Stimulated activated CD4-positive, alpha-beta T cell treated with anti-CD3 and anti-CD28 coated beads, Interleukin-2, amount 100 ng/mL, for 4 hours (primary cell): ENCODE data around the gene ATP4A.

ENCODE experiments used
- DNase-seq: peaks from one replicate; pipeline ENCODE4 v3.0.0-alpha.2; 2020; ENCODE audit warnings: low read depth

ATP4A gene

DNA sequence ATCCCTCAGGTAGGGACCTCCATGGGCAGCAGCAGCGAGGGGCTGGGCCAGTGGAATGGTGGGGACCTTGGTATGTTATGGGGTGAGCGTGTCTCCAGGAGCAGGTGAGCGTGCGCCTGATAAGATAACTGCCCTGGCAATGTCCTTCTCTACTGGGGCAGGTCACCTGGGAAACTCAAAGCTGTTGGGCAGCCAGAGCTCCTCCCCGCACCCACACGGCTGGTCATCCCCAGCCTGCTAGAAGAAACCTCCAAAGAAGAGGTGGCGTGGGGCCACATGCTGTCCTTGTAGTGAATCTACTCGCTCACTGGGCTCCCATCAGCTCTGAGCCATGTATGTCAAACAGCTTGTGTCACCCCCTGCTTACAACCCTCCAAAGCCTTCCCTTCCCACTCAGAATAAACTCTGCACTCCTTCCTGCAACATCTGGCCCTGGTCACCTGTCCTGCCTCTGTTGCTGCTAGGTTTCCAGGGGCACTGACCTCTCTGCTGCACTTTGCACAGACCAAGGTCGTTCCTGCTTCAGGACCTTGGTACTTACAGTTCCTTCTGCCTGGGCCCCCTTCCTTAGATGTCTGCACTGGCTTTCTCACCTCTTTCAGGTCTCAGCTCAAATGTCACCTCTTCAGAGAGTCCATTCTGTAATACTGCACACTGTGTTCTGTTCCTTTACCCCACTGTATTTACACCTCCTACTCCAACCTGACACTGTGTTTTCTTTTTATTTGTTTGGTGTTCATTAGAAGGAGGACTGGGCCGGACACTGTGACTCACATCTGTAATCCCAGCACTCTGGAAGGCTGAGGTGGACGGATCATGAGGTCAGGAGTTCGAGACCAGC lies 1.8 kb upstream of the ATP4A start:
- DNase-seq: no peak

- DNase-seq: no peak
Measured at GRCh38 chr19:35562776-35563175, 682 bp downstream of the ATP4A start.

DNA sequence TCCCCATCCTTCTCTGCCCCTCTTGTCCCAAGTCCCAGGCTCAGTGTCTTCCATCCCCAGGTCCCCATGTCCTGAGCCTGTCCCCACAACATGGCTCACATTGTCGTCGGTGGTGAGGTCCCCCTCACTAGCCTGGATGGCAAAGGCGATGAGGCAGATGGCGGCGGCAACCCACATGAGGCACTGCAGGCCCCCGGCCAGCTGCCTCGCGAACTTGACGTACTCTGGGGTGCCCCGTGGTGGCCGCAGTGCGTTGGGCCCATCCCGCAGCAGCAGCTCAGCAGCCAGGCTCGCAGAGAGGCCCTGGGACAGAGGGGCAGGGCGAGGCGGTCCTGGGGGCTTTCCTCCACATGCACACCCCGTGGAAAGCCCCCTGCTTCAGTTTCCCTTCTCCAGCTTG lies 1.1 kb downstream of the ATP4A start:
- DNase-seq: no peak

GRCh38 chr19:35561436-35561835 lies 2.0 kb downstream of the ATP4A start:
- DNase-seq: no peak

DNA sequence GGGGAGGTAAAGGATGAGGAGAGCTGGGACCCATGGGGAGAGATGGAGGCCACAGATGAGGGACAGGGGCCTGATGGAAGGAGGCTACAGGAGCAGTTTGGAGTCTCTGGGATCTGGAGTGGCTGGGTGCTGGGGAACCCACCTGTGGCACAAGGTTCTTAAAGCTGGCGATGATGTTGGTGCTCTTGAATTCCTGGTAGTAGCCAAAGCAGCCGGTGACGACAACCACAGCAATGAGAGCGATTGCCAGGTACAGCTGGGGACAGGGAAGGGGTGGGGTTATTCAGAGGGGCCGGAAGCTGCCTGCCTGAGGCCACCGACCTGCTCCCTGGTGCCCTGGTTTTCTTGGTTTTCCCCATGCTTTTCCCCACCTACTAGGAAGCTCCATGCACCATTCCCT lies 2.8 kb downstream of the ATP4A start:
- DNase-seq: no peak

GRCh38 chr19:35560271-35560670 lies 3.2 kb downstream of the ATP4A start:
- DNase-seq: no peak

- DNase-seq: no peak
Measured at GRCh38 chr19:35559781-35560180, 3.7 kb downstream of the ATP4A start.

DNA sequence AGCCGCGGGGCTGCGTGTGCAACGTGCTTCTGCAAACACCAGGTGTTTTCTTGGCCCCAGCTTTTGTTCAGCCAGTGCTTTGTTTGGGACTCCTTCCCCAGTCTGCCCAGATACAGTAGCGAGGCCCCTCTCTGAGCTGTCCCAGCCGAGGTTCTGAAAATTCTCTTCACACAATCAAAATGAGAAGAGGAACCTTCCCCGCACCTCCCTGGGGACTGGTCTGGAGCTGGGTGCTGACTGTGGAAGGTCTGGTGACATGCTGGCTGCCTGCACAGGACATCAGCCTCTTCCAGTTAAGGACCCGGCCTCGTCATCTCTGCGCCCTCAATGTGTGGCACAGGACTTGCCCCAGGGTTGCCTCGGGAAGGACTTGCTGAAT lies 4.2 kb downstream of the ATP4A start:
- DNase-seq: no peak

- no peak for DNase-seq
Measured at GRCh38 chr19:35558400-35559280, 4.8 kb downstream of the ATP4A start.

GRCh38 chr19:35557539-35558399 lies 5.7 kb downstream of the ATP4A start:
- peak; percentile 34 for DNase-seq

DNA sequence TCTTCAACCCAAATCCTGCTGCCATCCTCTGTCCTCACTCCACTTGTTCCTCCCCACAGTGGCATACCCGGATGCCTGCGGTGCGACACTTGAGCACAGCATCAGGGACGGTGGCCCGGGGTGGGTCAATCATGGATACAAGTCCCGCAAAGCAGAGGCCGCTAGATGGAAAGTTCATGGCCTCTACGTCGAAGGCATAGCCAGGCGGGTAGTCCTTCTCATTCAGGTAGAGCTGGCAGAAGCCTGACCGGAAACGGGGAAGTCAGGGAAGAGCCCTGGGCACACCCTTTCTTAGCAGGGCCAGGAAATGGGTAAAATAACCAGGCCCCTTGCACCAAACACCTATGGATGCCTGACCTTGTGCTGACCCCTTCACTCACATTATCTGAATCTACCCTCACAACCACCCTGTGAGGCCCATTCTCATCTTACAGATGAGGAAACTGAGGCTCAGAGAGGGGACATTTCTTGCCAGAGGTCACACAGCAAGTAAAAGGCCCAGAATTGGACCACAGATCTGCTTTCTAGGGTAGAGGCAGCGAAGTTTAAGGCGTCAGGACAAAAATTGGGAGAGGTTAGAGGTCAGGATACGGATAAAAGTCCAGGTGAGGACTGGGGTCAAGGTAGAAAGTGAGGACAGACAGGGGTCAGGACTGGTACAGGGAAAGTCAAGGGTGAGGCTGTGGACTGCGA lies 6.5 kb downstream of the ATP4A start:
- DNase-seq: no peak

DNA sequence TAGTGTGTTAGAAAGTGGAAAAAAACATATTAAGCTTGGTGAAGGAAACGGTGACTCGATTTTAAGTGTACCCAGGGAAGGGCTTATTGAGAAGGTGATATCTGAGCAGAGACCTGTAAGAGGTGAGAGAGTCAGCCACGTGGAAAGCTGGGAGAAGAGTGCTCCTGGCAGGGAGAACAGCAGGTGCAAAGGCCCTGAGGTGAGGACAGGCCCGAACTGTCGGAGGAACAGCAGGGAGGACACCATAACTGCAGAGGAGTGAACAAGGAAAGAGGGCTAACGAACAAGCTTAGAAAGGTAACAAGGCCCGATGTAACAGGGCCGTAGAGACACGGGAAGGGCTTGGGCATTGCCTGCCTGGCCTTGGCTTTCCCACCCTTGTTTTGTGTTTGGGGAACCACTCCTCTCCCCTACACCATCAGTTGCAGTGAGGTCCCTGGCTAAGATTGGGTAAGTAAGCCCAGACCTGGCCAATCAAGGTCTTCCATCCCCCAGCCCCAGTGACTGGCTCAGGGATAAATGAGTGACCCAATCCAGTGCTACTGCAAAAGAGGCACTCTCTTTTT lies 7.3 kb downstream of the ATP4A start:
- DNase-seq: no peak

DNA sequence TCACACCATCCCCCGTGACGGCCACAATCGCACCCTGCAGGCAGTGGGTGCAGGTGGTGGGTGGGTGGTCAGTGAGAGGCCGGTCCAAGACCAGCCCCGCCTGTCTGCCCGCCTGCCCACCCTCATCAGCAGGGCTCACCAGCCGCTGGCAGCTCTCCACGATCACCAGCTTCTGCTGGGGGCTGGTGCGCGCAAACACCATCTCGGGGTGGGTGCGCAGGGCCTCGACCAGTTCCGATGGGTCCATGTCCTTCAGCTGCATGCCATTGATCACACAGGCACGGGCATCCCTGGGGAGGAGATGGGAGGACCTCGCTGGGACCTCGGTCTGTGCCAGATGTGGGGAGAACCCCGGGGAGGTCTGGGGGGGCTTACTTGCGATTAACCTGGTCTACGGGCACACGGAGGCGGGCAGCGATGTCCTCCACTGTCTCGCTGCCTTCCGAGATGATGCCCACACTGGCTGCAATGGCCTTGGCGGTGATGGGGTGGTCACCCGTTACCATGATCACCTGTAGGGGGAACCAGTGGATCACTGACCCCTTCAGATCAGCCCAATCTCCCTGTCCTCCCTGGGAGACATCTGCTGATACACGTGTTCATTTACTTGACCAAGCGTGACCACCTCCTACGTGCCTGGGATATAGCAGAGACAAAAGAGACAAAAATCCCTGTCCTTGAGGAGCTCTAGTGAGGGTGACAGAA lies 8.0 kb downstream of the ATP4A start:
- DNase-seq: no peak

DNA sequence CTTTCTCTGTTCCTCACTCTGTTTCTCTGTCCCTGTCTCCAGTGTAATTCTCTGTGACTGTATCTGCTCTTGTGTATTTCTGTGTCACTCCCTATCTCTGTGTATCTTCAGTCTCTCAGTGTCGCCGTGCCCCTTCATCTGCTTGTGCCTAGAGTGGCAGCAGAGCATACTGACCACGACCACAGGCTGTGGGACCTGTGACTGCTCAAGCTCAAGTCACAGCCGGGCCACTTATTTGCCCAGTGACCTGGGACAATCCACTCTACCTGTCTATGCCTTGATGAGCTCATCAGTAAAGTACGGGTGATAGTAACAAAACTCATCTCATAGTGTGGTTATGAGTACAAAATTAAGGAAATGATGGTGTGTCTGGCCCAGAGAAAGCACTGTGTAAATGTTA lies 9.4 kb downstream of the ATP4A start:
- no peak for DNase-seq

GRCh38 chr19:35553385-35554000 lies 10.0 kb downstream of the ATP4A start:
- DNase-seq: no peak

DNA sequence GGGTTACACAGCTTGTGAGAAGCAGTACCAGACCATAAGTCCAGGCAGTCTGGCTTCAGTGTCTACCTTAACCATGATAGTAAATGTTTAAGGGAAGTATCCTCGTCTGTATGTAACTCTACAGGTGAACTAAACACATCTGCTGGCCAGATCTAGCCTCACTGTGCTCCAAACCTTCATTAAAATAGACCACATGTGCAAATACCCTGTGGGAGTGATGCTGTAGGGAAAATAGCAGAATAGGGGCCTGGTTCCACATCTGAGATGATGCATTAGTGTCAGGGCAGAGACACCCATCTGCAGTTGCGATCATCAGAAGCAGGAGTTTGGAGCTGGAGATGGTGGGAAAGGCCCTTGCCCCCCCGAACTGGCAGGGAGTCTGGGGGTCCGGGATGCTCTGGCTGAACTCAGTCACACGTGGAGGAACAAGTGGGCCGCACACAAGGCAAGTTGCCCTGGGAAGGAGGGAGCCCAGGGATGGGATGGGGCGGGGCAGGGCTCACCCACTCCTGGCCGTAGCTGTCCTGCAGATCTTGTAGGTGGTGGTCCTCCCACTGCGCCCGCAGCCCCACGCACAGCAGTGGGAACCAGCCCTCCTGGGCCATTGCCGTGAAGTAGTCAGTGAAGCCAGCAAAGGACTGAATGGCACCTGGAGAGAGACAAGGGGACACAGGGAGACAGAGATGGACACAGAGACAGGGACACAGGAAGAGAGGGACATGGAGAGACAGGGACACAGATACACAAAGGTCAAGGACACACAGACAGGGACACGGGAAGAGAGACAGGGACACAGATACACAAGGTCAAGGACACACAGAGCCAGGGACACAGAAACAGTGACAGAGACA lies 10.7 kb downstream of the ATP4A start:
- no peak for DNase-seq

GRCh38 chr19:35551091-35551810 lies 12.2 kb downstream of the ATP4A start:
- DNase-seq: no peak

GRCh38 chr19:35549879-35550523 lies 13.5 kb downstream of the ATP4A start:
- no peak for DNase-seq
